GM21526 (cell line): ENCODE results near the gene XRRA1.
"Not testable (repeated sequence)": the region's sequence is repeated elsewhere in the genome, so short reads cannot be mapped to it uniquely, and the experiment has no call there.

ENCODE experiments used
- ATAC-seq: cut with Tn5 transposase; IDR thresholded peaks from one replicate; pipeline ENCODE4 v1.9.1; 2021; ENCODE audit warnings: moderate library complexity; ENCODE audit not compliant: unreplicated experiment, low FRiP score

XRRA1 gene, protein sequence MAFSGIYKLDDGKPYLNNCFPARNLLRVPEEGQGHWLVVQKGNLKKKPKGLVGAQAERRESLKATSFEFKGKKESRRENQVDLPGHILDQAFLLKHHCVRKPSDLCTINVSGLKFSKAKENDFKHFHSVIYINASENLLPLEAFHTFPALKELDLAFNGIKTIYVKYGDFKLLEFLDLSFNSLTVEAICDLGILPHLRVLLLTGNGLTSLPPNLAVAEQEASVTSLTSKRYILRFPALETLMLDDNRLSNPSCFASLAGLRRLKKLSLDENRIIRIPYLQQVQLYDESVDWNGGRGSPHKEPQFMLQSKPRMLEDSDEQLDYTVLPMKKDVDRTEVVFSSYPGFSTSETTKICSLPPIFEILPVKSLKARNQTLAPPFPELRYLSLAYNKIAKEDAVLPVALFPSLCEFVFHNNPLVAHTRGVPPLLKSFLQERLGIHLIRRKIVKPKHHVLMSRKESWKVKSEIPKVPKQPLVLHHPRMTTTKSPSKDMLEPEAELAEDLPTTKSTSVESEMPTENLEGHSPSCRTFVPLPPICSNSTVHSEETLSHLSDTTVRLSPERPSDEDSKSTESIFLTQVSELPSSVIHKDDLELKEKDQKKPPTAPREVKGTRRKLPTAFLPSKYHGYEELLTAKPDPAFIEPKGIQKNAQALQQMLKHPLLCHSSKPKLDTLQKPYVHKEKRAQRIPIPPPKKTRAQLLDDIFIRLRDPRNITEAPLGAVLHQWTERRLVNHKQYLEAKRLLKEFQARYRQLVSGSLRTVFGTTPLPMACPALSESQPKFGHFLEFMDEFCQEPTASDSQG

DNA sequence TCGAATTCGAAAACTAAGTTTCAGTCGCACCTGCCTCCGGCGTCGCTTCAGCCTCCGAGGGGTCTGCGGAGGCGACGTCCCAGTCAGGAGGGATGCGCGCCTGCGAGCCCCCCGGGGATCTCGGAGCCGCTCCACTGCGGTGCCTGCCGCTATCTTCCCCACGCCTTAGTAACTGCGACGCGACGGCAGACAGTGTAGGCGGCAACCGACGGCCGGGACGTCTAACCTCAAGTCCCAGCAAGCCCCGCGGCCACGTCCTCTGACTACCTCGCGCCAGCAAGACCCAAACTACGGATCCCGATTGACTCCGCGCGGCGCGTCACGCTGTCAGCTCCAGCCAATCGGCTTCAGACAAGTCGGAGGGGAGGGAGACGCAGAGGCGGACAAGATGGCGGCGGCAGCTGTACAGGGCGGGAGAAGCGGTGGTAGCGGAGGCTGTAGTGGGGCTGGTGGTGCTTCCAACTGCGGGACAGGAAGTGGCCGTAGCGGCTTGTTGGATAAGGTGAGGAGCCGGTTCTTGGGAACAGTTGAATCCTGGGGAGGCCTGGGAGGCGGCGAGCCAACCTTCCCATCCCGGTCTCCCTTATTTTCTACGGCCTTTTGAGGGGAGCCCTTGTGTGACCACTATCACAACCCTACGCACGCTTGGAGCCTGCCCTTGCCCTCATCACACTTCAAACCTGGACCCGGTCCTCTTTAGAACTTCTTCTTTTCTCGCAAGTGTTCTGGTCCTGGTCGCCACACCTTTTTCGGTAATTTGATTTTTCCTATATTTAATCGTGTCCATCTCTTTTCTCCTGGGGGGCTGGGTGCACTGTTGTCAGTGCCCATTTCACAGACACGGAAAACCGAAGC is at the start of gene XRRA1, which contains the start of gene SPCS2:
Gene XRRA1 (minus strand): TSS at position 194 of the 855 bp plus-strand sequence. CDS start 8,213 bp downstream, outside the sequence.
Gene SPCS2 (plus strand): TSS at position 369 of the 855 bp plus-strand sequence. CDS start 20 bp downstream, at position 389.
- ATAC-seq = peak; percentile 85

DNA sequence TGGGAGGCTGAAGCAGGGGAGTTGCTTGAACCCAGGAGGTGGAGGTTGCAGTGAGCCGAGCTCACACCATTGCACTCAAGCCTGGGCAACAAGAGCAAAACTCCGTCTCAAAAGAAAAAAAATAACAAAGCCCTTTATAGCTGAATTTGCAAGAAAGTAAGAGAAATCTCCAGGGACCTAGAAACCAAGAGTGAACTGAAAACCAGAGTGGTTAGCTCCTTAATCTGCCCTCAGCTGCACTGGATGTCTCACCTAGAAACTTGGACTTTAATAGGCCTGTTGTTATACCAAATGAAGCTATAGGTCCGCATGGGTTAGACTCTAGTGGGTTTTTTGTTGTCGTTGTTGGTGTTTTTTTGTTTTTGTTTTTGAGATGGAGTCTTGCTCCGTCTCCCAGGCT is 44.0 kb upstream of the XRRA1 start:
- no peak for ATAC-seq

DNA sequence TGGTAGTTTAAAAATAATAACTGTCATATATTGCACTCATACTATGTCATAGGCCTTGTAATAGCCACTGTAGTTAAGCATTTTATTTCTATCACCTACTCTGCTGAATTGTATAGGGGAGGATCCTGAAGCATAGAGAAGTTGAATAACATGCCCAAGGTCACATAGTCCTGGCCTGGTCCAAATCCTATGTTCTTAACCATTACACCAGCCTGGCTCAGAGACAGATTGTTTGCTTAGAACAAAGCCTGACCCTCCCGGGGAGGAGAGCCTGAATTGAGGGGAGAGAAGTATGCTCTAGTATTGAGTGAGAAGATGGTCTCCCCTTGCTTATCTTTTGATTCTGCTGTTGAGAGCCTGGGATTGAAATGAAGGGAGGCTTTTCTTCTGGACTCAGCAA is 42.0 kb upstream of the XRRA1 start:
- ATAC-seq = no peak

DNA sequence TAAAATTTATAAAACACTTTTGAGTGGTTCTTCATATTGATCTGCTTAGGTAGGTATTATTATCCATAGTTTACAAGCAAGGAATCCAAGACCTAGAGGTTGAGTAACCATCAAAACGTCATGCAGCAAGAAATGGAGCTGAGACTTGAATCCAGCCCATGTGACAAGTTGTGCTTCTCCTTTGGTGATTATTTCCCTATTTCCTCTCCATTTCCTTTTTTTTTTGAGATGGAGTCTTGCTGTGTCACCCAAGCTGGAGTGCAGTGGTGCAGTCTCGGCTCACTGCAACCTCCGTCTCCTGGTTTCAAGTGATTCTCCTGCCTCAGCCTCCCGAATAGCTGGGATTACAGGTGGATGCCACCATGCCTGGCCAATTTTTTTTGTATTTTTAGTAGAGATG is 41.3 kb upstream of the XRRA1 start:
- not testable (repeated sequence) for ATAC-seq

DNA sequence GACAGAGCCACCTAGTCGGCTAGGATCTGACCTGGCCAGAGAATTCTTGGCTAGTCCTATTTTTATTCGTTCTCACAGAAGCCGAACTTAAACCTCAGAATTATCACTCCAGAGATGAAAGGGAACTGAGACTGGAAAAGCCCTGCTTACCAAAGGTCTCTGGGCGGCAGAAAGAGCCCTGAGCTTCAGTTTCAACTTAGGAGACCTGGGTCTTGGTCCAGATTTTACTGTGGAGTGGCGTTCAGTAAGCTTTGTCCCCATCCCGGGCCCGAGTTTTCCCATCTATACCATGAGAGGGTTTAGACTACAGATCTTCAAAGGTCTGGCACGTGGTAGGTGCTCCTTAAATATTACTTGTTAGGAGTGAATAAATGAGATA is 40.4 kb upstream of the XRRA1 start:
- peak; percentile 8 for ATAC-seq

DNA sequence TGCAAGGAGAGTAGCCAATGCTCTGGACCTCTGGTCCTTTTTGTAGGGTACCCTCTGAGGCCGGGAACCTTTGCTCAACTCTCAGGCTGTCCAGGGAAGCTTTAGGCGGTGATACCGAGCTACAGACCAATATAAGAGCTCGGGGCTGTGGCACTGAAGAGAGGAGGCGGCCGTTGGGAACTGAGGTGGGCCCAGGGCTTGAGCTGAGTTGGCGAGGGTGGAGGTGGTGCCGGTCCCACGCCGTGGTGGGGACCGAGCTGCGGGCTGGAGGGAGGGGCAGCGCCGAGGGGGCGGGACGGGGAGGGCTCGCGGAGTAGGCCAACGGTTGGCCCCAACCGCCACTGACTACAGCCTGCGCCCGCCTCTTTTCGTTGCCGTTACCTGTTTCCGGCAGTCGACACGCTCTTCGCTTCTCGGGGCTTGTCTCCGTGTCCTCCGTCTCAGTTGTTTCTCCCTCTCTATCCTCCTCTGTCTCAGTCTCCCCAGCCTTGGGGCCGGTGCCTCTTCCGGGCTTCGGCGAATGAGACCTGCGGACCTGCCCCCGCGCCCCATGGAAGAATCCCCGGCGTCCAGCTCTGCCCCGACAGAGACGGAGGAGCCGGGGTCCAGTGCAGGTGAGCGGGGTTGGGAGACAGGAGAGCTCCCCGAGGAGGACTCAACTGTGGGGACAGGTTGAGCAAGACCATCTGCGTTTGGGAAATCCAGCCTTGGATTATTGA is 39.8 kb upstream of the XRRA1 start, which contains the start of gene NEU3:
Gene NEU3 (plus strand): TSS at position 393 of the 719 bp plus-strand sequence. CDS start 128 bp downstream, at position 521.
- ATAC-seq = peak; percentile 83

DNA sequence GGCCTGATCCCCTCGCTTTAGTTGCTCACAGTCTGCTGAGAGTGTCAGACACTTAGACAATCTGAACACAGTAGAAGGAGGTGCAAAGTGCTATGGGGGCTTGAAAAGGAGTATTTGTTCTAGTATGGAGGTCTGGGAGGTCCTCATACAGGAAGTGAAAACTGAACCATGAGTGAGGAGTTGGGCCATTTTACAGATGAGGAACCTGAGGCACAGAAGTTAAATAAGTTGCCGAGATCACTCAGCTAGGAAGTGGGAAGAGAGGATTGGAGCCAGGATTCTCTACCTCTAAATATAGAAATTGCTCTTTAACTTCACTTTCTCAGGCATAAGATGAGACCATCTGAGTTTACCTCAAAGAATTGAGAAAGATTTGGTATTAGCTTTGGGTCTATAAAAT is 35.8 kb upstream of the XRRA1 start:
- ATAC-seq = no peak

DNA sequence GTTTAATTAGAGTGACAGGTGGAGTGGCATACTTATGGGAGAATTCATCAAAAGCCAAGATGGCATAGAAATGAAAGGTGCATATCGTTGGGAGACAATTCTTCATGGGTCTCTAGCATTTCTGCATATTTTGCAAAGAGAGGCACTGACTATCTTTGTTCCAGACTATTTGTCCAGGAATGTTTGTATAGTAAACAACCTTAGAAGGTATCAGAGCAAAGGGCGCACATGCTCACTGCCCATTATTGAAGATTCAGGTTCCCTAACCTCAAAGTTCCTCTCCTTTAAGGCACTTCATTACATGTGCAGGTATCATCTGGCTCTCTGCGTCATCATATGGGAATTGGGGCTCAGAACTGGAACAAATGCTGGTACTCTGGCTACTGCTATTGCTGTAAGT is 35.2 kb upstream of the XRRA1 start:
- ATAC-seq = no peak

DNA sequence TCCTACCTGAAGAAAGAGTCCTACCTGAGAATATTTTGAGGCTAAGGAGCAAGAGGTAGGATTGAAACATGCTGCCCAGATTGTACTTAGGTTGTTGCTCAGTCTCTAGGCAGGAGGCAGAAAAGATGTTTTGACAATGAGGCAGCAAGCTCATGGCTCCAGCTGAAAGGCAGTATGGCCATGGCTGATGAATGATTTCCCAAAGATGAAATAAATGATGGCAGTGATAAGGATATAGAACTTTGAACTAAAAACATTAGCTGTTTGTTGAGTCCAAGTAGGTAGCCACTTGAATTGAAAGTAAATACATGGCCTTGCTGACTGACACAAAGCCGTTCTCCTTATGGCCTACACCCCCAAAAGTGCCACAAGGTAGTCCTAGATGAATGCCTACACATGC is 33.0 kb upstream of the XRRA1 start:
- no peak for ATAC-seq

DNA sequence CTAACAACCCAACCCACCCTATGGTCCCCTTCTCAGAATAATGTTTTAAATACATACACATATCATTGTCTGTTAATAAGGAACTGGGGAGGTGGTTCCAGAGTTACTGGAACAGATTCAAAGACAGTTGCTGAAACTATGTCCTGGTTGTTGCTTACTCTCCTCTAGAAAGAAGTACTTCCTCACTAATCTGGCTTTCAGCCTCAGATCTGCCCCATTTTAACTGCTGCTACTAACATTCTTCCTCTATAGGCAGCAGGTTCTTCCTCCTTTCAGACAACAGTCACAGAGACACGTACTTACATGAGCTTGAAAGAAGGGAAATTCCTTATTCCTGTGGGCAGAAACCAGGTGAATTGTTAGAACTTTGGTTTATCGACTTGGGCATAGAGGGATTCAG is 31.7 kb upstream of the XRRA1 start:
- no peak for ATAC-seq

DNA sequence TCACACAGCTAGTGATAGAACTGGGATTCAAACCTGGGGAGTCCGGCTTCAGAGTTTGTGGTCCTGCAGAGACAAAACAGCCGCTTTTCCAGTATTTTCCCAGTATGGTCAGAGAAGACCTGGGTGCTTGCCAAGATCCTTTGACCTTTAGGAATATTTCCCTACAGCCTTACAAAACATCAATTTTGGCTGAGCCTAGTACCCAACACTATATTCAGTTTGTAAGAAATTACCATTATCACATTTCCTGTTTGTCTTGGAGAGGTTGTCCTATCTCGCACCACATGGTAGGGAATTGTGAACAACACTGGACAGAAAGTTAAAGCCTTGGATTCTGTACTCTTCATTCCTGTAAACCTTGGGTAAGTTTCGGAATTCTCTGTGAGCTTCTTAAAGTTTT is 29.1 kb upstream of the XRRA1 start:
- ATAC-seq = no peak

DNA sequence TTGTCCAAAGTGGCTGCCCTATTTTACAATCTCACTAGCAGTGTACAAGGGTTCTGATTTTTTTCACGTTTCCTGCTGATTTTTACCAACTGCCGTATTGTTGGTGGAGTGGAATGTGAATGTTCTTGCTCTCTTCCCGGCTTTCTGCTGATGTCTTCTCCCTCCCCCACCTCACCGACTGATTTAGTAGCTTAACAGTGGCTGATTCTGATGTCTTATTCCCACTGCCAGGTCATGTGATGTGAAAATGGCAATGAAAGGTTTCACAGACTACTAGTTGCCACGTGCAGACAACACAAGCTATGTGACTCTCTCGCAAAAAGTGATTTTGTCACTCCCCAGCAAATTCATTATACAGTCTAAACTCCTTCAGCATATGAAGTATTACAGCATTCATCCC is 22.5 kb upstream of the XRRA1 start:
- ATAC-seq = no peak

DNA sequence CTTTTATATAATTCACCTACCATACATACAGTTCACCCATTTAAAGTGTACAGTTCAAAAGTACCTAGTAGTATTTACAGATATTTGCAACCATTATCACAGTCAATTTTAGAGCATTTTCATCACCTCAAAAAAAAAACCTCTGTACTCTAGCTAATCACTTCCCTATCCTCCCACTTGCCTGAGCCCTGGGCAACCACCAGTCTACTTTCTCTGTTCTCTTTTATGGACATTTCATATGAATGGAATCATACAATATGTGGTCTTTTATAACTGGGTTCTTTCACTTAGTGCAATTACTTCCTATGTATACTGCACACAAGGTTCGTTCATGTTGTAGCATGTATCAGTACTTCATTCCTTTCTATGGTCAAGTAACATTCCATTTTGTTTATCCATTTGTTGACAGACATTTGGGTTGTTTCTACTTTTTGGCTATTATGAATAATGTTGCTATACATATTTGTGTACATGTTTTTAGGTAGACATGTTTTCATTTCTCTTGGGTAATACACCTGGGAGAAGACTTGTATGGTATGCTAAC is 22.0 kb upstream of the XRRA1 start:
- ATAC-seq = no peak

DNA sequence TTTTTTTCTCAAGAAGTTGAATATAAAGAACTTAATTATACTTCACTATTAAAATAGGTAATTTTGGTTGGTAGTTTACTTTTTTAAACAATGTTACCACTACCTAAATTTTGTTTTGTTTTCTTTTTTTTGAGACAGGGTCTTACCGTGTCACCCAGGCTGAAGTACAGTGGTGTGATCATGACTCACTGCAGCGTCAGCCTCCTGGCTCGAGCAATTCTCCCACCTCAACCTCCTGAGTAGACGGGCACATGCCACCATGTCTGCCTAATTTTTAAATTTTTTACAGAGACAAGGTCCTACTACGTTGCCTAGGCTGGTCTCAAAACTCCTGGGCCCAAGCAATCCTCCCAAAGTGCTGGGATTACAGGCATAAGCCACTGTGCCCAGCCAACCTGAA is 17.8 kb upstream of the XRRA1 start:
- no peak for ATAC-seq

DNA sequence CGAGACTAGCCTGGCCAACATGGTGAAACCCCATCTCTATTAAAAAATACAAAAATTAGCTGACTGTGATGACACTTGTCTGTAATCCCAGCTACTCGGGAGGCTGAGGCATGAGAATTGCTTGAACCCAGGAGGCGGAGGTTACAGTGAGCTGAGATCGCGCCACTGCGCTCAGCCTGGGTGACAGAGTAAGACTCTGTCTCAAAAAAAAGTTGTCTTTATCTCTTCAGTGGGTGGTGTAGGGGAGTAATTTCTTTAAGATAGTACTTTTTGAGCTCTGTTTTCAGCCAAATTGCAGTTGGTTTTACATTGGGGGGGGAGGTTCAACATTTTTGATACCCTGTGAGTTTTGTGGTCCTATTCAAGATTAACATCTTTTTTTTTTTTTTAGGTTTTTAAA is 11.2 kb upstream of the XRRA1 start:
- not testable (repeated sequence) for ATAC-seq

DNA sequence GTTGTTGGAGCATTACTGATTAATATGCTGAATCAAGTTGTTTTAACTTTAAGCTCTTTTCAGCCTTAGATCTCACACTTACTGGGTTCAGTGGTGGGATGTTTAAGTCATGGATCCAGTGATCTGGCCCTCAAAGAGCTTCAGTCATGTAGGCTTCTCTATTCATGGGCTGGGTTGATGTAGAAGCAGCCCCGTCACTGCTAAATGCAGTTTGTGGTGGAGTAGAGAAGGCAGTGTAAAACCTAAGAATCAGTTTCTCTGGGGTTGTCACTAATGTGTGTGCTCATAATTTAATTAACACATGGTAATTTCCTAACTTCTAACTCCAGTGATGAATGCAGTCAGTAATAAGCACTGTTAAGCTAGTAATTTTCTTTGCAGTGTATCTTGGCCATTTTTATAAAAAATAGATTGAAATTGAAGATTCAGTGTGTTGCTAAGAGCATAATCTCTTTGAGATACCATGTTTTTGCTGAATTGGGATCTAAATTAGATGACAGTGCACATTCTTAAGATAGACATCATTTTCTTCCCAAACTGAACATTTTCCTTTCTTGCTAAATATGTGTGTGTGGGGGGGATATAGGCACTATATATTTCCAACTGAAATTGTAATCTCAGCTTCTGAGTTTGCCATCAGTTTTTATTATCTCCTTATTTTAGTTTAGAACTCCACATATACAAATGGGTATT is 9.2 kb upstream of the XRRA1 start:
- ATAC-seq = no peak

DNA sequence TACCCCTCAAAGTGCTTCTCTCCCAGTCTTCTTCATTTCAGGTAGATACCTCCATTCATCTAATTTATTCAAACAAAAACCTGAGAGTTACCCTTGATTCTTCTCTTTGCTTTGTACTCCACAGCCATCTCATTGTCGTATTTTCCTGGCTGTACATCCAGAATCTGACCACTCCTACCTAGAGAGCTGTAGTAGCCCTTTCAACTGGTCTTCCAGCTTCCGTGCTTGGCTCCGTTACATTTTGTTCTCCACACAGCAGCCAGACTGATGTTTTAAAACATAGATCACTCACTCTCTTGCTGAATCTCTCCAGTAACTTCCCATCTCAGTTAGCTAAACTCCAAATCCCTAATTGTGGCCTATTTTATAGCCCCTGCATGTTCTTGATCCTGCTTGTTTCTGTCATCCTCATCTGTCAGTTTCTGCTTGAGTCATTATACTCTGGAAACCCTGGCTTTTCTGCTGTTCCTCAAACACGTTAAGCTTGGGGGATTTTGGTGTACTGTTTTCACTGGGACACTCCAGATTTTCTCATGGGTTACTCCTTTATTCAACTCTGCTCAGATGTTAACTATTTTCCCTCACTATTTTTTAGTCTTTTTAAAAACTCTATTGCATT is 7.6 kb upstream of the XRRA1 start:
- no peak for ATAC-seq

DNA sequence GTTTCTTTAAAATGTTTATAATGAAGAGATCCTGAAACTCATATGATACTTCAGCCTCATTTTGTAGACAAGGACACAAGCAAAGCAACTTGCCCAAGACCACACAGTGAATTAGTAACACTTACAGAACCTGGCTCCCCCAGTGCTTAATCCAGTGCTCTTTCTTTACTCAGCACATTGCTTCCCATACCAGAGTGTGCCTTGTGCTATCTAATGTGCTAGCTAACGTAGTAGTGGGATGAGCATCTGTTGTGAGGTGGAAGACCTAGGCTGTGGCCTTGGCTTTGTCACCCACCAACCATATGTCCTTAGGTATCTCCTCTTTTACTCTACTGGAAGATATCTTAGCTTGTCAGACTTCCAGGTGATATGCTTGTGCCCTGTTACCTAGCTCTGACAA is 5.3 kb upstream of the XRRA1 start:
- ATAC-seq = no peak

DNA sequence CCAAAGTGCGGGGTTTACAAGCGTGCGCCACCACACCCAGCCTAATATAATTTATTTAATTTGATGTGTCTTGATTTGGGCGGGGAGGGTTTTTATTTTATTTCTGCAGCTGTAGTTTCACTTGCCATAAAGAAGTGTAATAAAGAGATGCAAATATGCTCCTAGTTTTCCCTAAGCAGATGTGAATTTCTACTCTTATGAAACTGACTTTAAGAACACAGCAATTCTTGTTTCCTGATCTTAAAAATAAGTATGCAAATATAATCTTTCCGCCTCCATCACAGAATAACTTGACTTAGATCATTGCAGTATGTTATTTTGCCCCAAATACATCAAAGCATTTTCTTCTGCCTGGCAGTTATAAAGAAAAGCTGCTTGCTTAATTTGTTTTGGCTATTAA is 4.6 kb upstream of the XRRA1 start:
- ATAC-seq = no peak
